HG03565 (cell line): ENCODE measurements around the gene GNGT2.

Experiments
- ATAC-seq: cut with Tn5 transposase; IDR thresholded peaks from one replicate; pipeline ENCODE4 v1.9.1; 2021; ENCODE audit warnings: mild to moderate bottlenecking, moderate library complexity; ENCODE audit not compliant: unreplicated experiment

Gene GNGT2

DNA sequence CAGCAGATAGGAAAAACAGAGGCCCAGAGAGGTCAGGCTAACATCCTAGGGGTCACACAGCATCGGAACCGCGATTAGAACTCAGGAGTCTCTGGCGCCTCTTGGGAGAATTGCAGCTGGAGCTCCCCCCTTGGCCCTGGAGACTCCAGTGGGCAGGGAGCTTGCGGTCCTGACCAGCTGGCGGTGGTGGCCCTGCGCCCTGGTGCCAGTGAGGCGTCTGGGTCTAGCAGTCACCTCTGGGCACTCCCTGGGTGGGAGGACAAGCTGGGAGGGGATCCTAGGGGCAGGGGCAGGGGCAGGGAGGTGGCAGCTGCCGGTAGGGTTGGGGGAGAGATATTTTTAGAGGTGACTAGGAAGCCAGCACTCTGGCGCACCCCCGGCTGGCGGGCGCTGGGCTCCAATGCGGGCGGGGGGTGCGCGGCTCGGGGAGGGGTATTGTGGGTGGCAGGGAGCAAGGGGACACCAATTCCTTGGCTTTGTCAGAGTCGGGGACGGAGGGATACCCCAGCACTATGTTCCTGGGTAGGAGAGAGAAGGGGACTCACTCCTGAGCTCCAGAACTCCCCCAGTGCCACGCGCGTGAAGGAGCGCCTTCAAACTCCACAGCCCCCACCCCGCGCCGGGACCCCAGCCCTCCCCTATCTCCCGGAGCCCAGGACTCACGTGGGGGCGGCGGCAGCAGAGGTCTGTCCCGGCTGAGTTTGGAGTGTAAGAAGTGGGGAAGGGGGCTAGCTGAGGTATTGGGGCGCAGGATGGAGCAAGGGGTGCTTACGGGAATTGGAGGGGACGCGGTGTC lies 19.6 kb upstream of the GNGT2 start:
- no peak for ATAC-seq

DNA sequence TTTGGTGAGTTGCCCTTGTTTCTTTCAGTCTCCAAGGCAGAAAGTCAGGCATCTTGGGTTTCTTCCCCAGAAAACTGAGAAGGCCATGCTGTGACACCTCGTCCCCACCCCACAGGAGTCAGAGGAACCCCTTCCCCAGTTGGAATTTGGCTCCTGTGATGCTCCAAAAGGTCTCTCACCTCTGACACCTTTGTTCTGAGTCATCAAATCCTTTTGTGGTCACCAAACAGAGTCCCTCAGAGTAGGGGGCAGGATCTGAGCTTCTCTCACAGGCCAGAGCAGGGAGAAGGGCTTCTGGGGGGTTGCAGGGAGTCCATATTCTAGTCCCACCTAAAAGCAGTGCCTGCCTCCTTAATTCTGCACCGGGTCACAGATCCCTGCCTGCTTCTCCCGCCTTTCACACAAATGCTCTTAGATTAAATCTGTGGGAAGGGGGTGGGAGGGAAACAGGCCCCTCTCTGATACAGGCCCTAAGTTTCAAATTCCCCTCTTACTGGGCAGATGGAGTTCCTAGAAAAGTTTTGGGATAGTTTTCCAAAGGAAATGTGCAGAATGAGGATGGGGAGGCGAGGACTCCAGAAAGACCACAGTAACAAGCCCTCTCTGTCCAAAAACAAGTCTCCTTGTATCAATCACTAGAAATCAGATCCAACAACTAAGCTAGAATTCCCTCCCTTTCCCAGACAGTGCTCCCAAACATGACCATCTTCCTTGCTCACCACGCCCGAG lies 18.9 kb upstream of the GNGT2 start:
- ATAC-seq, result no peak

DNA sequence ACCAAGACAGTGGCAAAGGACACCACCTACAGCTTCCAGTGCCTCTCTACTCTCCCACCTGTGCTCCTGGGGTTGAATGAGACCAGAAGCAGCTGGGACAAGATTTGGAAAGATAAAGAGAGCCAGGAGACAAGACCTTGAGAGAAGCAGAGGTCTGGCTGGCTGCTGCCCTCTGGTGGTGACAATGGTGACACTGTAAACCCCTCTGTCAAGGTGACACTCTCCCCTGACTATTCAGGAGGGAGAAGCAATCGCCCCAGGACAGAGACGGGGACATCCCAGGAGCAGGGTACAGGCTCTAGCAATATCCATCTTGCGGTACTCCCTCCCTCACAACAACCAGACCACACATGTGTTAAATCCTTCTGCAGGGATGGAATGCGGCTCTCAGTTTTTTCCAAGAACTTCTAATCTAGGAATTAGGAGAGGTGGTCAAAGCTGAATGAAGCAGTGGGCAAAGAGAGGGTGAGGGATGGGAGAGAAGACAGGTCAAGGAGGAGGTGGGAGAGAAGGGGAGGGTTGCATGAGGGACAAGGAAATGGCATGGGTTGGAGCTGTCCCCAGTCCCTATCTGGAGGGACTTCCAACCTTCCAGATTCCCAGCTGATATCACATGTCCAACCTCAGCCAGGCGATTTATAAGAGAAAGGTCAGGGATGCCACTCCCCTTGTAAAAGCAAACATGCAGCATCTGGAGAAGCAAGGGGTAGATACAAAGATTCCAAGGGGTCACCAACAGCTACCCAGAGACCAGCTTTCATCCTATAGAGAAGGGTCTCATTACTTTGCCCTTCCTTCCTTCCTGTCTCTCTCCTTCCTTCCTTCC lies 17.3 kb upstream of the GNGT2 start:
- no peak for ATAC-seq

DNA sequence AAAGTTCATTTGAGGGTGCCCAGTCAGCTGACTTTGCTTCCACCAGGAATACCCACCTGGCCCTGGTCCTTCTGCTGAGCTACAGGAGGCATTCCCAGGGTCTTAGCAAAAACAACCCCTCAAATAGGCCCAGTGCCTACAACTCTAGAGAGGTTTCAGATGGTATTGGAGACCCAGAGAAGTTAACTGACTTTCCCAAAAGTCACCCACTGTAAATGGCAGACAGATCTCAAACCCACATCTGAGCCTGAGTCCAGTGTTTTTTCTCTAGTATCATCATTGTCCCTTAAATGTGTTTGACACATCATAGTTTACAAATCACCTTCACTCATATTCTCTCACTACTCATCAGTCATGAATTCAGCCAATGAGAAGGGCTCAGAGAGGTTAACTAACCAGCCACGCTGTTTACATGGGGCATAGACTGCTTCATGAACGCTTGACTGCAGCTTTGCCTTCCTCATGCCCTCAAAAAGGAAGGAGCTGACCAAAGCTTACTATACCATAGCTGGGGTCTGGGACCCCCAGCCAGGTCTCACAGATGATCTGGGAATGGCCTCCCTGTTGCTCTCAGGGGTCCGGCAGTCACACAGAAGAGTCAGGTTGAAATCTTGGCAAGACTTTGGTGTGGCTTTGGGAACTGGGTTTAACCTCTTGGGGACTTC lies 16.5 kb upstream of the GNGT2 start:
- ATAC-seq, result no peak

DNA sequence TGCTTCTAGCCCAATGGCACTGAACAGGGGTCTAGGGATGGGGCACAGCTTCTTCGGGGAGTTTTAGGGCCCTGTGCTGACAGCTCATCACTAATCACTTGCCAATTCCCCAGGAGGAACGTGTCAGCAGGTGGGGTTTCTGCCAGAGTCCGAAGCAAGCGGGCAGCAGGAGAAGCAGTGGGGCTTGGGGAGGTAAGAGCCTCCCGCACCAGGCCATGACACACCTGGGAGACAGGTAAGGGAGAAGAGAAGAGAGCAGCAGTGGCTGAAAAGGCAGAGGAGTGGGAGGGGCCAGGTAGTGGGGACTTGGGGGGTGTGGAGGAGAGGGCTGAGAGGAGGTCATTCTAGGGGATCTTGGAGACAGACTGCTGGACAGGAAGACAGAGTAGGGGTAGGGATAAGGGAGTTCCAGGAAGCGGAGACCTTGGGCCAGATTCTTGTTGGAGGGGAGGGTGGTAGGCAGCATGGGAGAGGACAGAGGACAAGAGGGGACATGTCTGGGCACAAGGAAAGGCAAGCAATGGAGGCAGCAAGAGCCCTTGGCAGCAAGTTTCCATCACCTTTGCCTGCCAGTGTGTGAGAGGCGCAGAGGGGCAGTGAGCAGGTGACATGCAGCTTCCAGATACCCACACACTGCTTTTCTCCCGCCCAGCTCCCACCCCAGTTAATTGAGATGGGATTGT lies 15.3 kb upstream of the GNGT2 start:
- ATAC-seq, result no peak

DNA sequence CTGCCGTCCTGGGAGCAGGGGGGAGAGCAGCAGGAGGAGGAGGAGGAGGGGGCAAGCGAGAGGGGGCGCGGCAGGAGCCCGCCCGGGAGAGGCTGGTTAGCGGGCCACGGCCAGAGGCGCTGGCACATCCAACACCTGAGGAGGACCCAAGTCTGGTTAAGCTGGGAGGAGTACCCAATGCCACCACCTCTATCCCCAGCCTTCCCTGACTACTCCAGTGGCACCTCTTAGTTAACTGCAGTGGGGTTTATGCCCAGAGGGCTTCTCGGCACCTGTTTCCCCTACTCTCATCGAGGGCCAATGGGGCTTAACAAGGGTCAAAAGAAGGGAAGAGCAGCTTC lies 14.6 kb upstream of the GNGT2 start:
- no peak for ATAC-seq

DNA sequence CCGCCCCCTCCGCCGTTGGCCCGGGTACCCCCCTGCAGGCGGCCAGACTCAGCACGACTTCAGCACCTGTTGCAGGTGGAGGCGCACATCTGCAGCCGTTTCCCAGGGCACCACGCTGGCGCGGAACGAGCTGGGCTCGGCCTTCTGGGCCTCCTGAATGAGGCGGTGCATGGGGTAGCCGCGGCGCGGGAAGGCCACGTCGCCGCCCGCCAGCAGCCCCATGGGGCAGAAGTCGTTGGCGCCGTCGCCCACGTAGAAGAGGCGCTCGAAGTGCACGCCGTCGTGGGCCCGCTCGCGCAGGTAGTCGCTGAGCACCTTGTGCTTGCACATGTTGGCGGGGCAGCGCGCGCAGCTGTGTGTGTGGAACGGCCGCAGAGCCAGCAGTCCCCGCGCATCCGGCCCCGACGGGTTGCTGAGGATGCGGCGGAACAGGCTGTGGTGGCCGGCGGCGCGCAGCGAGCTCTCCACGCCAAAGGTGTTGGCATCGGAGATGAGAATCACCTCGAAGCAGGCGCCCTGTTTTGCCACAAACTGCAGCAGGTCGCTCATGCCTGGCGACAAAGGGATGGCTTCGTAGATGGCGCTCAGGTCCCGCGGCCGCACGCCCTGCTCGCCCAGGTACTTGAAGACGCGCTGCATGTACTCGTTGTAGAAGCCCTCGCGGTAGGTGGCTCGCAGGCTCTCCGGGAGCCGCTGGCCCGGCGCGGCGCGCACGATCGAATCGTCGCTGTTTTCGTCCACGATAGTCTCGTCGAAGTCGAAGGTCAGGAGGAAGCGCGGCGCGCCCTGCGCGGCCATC lies 14.0 kb upstream of the GNGT2 start:
- no peak for ATAC-seq

DNA sequence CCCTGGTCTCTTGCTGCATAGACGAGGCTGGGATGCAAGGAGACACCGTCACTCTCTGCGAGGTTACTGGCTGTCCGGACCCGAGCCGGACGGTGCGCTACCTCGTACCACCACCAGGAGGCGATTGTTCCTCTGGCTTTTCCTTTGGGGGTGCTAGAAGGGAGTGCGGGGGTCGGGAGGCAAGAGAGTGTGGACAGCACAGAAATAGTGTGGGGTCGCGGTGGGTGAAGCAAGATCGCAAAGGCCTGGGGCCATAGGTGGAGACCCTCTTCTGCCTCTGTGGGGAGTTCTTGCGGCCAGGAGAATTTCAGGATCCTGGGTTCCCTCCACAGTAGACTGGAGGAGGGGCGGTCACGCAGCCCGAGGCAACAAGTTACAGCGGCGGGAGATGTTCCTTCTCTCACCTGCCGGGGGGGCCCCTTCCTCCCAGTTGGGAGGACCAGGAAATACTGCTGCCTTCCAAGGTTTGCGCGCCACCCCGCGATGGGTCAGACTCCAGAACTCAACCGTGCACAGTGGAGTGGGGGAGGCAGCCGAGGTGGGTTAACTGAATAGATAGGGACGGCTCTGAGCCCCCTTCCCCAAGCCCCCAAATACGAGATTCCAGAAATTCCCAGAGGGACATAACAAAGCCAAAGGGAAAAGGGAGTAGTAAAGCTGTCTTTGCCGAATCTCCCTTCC lies 13.3 kb upstream of the GNGT2 start:
- no peak for ATAC-seq

DNA sequence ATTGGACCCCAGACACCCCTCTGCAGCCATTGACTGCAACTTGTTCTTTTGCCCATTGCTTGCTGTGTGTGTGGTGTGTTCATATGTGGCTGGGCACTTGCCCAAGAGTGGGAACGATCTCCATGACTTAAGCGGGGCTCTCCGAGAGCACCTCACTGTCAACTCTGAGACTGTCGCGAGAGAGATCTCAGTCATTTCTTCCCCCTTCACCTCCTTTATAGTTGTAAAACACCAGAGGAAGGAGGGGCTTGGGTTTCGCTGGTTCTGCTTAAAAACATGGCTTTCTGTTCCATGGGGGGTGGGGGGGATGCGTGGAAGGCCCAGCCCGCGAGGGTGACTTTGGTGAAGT lies 12.8 kb upstream of the GNGT2 start:
- ATAC-seq, result no peak

DNA sequence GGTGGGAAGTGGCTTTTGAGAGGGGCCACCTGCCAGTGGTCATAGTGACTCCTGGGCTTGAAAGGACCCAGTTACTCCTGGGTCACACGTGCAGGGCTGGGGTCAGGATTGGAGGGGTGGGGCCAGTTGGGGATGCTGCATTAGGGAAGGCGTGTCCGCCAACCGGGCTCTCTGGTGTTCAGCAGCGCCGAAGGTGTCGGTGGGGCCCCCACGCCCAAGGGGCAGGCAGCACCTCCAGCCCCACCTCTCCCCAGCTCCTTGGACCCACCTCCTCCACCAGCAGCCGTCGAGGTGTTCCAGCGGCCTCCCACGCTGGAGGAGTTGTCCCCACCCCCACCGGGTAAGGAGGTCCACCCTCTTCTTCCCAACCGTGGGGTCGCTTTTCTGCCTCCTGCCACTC lies 9.6 kb upstream of the GNGT2 start:
- ATAC-seq, result no peak

DNA sequence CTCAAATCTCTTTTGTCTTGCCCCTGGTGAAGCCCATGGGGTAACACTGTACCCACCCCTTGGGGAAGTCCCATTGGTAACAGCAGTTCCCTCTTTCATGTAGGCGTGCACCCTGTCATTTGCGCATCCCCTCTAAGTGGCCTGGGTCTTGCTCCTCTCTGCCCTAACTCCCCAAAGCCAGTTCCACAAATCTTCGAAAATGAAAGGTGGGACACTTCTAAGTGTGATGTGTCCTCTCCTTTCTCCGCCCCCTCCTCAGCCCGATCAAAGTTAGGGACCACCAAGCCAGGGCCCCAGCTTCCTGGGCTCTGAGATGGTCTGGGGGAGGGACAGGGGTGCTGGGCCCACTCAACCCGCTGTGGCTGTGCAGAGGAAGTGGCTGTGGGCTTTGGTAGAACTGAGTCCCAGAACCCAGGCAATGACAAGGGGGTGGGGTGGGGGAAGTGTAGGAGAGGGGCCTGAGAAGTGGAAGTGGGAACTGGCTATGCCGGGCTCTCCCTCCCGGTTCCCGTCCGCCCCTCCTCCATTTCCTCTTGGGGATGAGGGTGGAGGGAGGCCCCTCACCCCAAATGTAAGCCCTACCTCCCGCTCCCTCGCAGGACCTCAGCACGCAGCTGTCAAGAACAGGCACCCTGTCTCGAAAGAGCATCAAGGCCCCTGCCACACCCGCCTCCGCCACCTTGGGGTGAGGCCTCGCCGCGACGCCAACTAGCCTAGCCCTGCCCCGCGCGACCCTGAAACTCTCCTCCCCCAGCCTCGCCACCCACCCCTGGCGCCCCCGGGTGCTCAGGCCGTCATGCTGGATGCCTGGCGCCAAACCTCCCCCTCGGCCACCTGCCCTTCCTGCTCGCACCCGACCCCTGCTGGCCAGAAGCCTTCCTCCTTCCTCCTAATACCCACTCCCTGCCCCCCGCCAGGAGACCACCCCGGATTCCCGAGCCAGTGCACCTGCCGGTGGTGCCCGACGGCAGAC lies 8.9 kb upstream of the GNGT2 start:
- no peak for ATAC-seq

DNA sequence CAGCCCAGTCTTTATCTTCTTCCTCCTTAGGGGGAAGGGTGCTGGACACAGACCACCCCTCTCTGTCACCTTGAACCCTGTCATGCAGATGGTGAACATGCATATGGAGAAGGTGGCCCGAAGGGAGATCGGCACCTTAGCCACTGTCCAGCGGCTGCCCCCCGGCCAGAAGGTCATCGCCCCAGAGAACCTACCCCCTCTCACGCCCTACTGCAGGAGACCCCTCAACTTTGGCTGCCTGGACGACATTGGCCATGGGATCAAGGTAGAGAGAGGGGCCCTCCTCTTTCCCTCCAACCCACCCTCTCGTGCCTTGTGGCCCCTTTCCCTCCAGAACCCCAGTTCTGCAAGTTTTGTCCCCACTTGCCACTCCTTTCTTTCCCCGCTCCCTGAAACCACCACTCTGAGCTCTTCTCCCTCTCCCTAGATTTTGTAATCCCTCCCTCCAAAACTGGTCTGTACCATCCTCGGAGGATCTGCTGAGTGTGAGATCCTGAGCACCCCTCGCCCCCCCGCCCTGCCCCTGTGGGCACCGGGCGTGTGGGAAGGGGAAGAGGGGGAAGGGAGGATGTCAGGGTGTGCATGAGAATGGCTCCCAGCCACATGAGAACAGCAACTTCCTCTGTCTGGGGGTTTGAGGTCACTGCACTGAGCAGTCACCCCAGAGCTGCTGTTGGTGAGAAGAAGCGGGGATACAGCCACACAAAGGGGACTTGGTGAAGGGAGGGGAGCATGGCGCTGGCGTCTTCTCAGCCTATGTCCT lies 7.5 kb upstream of the GNGT2 start:
- peak; percentile 36 for ATAC-seq

DNA sequence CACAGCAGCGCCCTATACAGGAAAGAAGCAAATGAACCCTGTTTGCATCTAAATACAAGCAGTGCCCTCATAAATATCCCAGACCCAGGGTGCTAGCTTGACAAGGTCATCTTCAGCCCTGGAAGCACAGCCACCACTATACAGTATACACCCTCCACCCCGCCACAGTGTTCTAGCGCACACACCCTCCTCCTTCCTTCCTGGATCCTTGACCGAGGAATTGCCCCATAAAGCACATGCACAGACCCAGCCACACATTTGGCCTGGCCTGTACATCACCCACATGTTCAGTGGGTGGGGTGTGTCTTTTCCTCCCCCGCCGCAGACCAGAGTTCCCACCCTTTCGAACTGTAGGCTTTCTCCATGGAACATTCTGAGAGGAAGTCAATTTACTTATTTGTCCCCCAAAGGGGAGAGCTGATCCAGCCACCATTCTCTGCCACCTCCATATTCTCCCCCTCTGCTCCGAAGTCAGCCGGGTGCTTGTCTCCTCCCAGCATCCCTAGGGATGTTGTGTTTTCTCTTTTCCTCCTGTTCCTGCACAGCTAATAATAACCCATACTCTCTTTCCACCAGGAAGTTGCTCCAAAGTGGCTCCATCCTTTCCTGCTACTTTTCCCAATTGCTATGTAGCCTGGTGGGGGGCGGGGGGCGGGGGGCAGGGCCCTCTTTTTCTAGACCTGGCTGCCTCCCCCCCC lies 6.7 kb upstream of the GNGT2 start:
- no peak for ATAC-seq

DNA sequence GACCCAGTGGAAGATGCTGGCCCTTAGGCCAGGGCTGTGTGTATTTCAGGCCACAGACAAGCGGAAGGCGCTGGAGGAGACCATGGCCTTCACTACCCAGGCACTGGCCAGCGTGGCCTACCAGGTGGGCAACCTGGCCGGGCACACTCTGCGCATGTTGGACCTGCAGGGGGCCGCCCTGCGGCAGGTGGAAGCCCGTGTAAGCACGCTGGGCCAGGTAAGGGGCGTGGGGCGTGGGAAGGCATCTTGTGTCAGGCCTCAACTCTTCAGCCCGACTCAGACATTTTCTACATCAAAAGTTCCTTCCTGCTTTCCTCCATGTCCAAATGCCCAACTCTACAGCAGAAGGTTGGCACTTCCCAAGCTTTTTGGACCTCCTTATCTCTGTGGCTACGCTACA lies 6.1 kb upstream of the GNGT2 start:
- no peak for ATAC-seq

DNA sequence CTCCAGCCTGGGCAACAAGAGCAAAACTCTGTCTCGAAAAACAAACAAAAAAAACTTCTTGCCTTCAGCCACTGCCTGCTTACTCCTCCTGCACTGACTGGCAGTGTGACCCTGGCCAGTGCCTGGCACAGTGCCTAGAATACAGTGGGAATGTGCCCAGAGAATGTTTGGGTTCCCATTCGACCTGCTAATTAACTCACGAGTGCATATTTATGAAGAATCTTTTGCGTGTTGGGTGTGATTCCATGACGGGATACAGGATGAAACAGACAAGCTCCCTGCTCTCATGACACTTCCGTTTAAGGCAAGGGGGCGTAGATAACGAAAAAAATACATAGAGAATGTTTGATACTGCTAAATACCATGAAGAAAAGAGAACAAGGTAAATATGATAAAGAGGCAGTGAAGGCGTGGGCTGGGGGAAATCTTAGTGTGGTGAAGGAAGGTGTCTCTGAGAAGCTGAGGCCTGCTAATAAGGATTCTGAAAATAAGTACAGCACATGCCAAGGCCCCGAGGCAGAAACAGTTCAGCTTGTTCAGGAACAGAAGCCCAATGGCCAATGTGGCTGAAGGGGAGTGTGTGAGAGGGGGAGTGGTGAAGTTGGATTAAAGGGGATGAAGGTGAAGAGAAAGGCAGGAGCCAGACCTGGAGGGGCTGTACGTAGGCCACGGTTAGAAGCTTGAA lies 4.4 kb upstream of the GNGT2 start:
- no peak for ATAC-seq

DNA sequence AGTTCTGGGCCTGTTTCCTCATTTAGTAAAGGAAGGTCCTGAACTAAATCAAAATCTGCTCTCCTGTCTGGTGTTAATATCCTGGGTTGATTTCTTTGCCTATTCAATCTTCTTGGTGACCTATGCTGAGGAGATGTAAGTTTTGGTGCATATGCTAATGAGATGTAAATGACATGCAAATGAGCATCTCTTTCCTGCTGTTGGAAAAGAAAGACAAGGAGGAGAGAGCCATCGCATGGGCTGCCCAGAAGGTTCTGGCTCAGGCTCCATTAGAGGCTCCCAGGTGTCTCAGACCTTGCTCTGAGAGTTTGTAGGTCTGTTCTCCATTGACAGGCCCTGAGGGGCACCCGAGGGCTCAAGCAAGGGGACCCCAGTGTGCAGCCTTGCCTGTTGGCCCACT lies 3.5 kb upstream of the GNGT2 start:
- no peak for ATAC-seq
